Activated gamma-delta T cell treated with anti-CD3 and anti-CD28 coated beads, Interleukin-2, amount 50 U/mL, for 16 hours (primary cell): Measurements from ENCODE around the gene LAMTOR4.

ENCODE experiments used
- DNase-seq: peaks from one replicate; pipeline ENCODE4 v3.0.0-alpha.2; 2020; ENCODE audit warnings: low read depth

LAMTOR4 gene

GRCh38 chr7:100148559-100149328 is at the start of gene LAMTOR4:
TSS of gene LAMTOR4 (plus strand) at chr7:100148918. CDS start at chr7:100148973, 55 bp downstream.
- peak; percentile 95 for DNase-seq

- DNase-seq = no peak
Observed at GRCh38 chr7:100099452-100099851, 49.3 kb upstream of the LAMTOR4 start.

- DNase-seq = peak; percentile 76
Observed at GRCh38 chr7:100100420-100101015, 48.2 kb upstream of the LAMTOR4 start.

GRCh38 chr7:100101016-100101862 is 47.5 kb upstream of the LAMTOR4 start, which contains the start of the genes AP4M1 and MCM7:
TSS of gene AP4M1 (plus strand) at chr7:100101643. CDS start at chr7:100101715, 72 bp downstream.
TSS of gene MCM7 (minus strand) at chr7:100101397. CDS start at chr7:100101294, 103 bp downstream.
- peak; percentile 96 for DNase-seq

GRCh38 chr7:100102950-100103840 is 45.5 kb upstream of the LAMTOR4 start:
- DNase-seq = no peak

GRCh38 chr7:100105534-100105933 is 43.2 kb upstream of the LAMTOR4 start:
- no peak for DNase-seq

- DNase-seq = no peak
Observed at GRCh38 chr7:100106633-100107032, 42.1 kb upstream of the LAMTOR4 start.

- no peak for DNase-seq
Observed at GRCh38 chr7:100107125-100107737, 41.5 kb upstream of the LAMTOR4 start.

GRCh38 chr7:100107890-100108289 is 40.8 kb upstream of the LAMTOR4 start:
- DNase-seq = no peak

- DNase-seq = no peak
Observed at GRCh38 chr7:100109521-100110163, 39.1 kb upstream of the LAMTOR4 start.

GRCh38 chr7:100111156-100111555 is 37.6 kb upstream of the LAMTOR4 start:
- DNase-seq = no peak

- no peak for DNase-seq
Observed at GRCh38 chr7:100111914-100112313, 36.8 kb upstream of the LAMTOR4 start.

- DNase-seq = no peak
Observed at GRCh38 chr7:100115026-100115425, 33.7 kb upstream of the LAMTOR4 start.

GRCh38 chr7:100118388-100119071 is 30.2 kb upstream of the LAMTOR4 start:
- DNase-seq = no peak

GRCh38 chr7:100119072-100119969 is 29.4 kb upstream of the LAMTOR4 start, which contains the start of the genes CNPY4 and TAF6:
TSS of gene CNPY4 (plus strand) at chr7:100119634. CDS start at chr7:100119745, 111 bp downstream.
TSS of gene TAF6 (minus strand) at chr7:100119358. CDS start at chr7:100114209, 5,149 bp downstream.
- peak; percentile 91 for DNase-seq

GRCh38 chr7:100119970-100120732 is 28.6 kb upstream of the LAMTOR4 start:
- peak; percentile 52 for DNase-seq

GRCh38 chr7:100120733-100121036 is 28.0 kb upstream of the LAMTOR4 start:
- DNase-seq = no peak

GRCh38 chr7:100122067-100122466 is 26.7 kb upstream of the LAMTOR4 start:
- no peak for DNase-seq
